ENCODE data around the gene PTPRE.

PTPRE gene

DNA sequence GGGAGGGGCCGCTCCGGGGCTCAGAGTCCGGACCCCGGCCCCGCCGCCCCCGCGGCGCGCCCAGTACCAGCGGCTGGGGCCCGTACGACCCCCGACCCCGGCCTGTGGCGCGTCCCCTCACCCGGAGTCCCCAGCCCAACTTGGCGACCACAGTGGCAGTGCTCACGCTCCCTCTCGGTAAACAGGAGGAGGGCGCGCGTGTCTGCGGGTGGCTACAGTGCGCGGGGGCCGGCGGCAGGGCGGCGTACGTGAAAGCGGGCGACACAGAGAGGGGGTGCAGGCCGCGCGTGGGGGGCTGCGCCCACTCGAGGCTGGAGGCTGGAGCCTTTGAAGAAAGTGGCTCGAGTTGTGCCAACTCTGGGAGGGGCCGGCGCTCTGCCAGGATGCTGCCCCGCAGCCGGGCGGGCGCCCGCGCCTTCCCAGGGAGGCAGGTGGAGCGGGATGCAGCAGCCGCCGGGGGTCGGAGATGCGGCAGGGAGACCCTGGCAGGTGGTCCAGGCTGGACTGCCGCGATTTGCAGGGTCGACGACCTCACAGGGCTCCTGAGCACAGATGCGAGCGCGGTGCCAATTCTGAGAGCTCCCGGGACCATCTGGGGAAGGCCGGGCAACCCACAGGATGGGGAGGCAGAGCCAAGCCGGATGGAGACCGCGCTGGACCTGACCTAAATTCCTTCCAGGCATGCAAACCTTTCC is 655 bp downstream of the PTPRE start:
- TF ChIP-seq TOX (CRISPR knock-in tag; IDR thresholded peaks at IDR 0.05; ENCODE audit: borderline replicate concordance), result no peak
- TF ChIP-seq, protein P1, sequence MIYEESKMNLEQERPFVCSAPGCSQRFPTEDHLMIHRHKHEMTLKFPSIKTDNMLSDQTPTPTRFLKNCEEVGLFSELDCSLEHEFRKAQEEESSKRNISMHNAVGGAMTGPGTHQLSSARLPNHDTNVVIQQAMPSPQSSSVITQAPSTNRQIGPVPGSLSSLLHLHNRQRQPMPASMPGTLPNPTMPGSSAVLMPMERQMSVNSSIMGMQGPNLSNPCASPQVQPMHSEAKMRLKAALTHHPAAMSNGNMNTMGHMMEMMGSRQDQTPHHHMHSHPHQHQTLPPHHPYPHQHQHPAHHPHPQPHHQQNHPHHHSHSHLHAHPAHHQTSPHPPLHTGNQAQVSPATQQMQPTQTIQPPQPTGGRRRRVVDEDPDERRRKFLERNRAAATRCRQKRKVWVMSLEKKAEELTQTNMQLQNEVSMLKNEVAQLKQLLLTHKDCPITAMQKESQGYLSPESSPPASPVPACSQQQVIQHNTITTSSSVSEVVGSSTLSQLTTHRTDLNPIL (CRISPR knock-in tag; IDR thresholded peaks at IDR 0.05; ENCODE audit: low read depth), result no peak
- ATAC-seq, result peak; percentile 52

DNA sequence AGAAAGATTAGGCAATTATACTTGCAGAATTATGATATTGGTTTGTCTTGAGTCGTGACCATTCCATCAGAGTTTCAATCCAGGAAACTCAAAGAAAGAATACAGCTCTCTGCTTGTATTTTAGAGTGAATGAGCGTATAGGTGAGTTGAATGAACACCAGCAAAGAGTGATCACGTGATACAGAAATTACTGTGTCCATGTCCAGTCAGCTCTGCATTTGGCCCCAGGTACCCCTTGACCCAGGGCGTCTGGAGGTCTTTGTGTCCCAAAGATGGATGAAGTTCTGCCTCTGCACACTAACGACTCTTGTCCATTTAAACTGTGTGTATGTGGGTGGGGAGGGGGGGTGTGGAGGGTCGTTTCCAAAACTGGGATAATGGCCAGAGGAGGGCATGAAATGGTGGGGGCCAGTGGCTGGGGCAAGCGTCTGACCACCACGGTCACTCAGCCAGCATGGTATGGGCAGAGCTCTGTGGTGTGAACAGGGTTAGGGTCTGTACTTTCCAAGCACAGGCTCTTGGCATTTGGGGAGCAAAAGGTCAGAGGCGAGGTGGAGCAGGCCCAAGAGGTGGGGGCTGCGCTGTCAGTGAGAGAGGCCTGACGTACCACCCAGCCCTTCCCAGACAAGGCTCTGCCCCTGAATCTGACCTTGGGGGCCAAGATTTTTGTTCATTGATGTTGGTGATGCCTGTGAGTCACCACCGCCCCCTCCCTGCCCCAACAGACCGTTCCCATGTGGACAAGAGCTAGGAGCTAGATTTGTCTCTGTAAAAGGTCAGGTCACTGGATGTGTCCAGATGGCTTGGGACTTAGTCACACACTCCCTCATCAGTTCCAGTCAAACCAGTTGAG is 1.4 kb downstream of the PTPRE start:
- TF ChIP-seq ISL1 (CRISPR knock-in tag; IDR thresholded peaks at IDR 0.05) (no peak), BACH2 (CRISPR knock-in tag; IDR thresholded peaks at IDR 0.05; ENCODE audit: borderline replicate concordance) (no peak), TOX (CRISPR knock-in tag; IDR thresholded peaks at IDR 0.05; ENCODE audit: borderline replicate concordance) (no peak)
- TF ChIP-seq, protein P2, sequence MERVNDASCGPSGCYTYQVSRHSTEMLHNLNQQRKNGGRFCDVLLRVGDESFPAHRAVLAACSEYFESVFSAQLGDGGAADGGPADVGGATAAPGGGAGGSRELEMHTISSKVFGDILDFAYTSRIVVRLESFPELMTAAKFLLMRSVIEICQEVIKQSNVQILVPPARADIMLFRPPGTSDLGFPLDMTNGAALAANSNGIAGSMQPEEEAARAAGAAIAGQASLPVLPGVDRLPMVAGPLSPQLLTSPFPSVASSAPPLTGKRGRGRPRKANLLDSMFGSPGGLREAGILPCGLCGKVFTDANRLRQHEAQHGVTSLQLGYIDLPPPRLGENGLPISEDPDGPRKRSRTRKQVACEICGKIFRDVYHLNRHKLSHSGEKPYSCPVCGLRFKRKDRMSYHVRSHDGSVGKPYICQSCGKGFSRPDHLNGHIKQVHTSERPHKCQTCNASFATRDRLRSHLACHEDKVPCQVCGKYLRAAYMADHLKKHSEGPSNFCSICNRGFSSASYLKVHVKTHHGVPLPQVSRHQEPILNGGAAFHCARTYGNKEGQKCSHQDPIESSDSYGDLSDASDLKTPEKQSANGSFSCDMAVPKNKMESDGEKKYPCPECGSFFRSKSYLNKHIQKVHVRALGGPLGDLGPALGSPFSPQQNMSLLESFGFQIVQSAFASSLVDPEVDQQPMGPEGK (CRISPR knock-in tag; IDR thresholded peaks at IDR 0.05; ENCODE audit: borderline replicate concordance), result peak; percentile 68; the same call in 1 of the 2 replicates
- TF ChIP-seq, protein P3, sequence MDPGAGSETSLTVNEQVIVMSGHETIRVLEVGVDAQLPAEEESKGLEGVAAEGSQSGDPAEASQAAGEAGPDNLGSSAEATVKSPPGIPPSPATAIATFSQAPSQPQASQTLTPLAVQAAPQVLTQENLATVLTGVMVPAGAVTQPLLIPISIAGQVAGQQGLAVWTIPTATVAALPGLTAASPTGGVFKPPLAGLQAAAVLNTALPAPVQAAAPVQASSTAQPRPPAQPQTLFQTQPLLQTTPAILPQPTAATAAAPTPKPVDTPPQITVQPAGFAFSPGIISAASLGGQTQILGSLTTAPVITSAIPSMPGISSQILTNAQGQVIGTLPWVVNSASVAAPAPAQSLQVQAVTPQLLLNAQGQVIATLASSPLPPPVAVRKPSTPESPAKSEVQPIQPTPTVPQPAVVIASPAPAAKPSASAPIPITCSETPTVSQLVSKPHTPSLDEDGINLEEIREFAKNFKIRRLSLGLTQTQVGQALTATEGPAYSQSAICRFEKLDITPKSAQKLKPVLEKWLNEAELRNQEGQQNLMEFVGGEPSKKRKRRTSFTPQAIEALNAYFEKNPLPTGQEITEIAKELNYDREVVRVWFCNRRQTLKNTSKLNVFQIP (CRISPR knock-in tag; IDR thresholded peaks at IDR 0.05; ENCODE audit: borderline replicate concordance, low read depth), result no peak

DNA sequence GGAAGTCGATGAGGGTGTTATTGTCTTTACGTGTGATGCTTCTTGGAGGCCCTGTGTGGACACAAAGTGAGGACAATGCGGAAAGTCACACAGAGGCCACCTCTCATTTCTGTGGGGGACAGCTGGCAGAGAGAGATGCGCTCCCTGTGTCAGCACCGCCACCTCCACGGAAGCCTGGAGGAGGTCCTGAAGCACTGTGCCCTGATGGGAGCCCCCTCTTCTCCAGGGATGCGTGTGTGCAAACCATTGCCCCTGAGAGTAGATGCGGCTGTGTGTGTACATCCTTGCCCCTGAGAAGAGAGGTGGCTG is 2.0 kb downstream of the PTPRE start:
- no peak for ATAC-seq
- 0 out of 2 replicates have a peak, but pooled peaks have one; percentile 41 for TF ChIP-seq ZFP3 (CRISPR knock-in tag; IDR thresholded peaks at IDR 0.05)
- TF ChIP-seq, protein P3 (CRISPR knock-in tag; IDR thresholded peaks at IDR 0.05; ENCODE audit: borderline replicate concordance, low read depth), result 0 out of 2 replicates have a peak, but pooled peaks have one; percentile 7
- TF ChIP-seq, protein P2 (CRISPR knock-in tag; IDR thresholded peaks at IDR 0.05; ENCODE audit: borderline replicate concordance), result no peak
- no peak for TF ChIP-seq ZNF8 (CRISPR knock-in tag; IDR thresholded peaks at IDR 0.05)

More for the DNA sequence above, 1.4 kb downstream of the PTPRE start:
- ATAC-seq, result peak; percentile 18

DNA sequence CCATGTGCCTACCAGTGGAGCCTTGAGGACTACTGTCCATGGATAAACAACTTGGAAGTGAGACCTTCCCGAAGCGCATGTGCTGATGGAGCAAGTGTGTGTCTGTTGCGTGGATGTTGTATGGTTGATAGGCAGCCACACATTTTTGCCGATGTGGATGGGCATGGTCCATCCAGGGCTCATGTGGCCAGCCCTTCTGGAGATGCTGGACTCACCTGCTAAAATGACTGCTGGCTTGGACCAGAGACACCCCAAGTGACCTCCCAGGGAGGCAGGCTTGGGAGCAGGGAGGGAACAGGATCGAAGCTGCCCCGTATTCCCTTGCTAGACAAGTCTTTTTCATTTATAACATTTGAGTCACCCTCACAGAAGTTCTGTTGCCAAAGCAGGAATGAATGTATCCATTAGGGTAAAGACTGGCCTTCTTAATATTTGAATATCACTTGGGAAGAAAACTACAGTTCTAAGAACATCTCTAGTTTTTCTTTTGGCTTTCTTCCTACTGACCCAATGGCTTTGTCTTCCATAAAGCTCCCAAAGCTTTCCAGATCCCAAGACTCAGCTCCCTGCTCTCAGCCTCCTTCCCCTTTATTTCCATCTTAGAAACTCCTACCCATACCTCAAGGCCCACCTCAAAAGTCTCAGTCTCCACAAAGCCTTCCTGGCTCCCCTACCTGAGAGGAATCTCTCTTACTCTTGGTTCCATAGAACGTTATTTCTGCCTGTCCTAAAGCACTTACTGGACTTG is 3.0 kb downstream of the PTPRE start:
- TF ChIP-seq, protein P4, sequence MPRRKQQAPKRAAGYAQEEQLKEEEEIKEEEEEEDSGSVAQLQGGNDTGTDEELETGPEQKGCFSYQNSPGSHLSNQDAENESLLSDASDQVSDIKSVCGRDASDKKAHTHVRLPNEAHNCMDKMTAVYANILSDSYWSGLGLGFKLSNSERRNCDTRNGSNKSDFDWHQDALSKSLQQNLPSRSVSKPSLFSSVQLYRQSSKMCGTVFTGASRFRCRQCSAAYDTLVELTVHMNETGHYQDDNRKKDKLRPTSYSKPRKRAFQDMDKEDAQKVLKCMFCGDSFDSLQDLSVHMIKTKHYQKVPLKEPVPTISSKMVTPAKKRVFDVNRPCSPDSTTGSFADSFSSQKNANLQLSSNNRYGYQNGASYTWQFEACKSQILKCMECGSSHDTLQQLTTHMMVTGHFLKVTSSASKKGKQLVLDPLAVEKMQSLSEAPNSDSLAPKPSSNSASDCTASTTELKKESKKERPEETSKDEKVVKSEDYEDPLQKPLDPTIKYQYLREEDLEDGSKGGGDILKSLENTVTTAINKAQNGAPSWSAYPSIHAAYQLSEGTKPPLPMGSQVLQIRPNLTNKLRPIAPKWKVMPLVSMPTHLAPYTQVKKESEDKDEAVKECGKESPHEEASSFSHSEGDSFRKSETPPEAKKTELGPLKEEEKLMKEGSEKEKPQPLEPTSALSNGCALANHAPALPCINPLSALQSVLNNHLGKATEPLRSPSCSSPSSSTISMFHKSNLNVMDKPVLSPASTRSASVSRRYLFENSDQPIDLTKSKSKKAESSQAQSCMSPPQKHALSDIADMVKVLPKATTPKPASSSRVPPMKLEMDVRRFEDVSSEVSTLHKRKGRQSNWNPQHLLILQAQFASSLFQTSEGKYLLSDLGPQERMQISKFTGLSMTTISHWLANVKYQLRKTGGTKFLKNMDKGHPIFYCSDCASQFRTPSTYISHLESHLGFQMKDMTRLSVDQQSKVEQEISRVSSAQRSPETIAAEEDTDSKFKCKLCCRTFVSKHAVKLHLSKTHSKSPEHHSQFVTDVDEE (CRISPR knock-in tag; IDR thresholded peaks at IDR 0.05), result no peak
- TF ChIP-seq ZNF8 (CRISPR knock-in tag; IDR thresholded peaks at IDR 0.05) (no peak), ZFP3 (CRISPR knock-in tag; IDR thresholded peaks at IDR 0.05) (peak; percentile 98)
- no peak for ATAC-seq

Measured in SK-N-SH treated with all-trans-retinoic acid at 6 μM for 48 hours (cell line).